HG02884 (cell line): Measurements from ENCODE around the gene DNAJB8.

Experiments
- ATAC-seq: cut with Tn5 transposase; IDR thresholded peaks from one replicate; pipeline ENCODE4 v1.9.1; 2021; ENCODE audit warnings: mild to moderate bottlenecking, moderate library complexity; ENCODE audit not compliant: unreplicated experiment

The DNAJB8 gene

GRCh38 chr3:128483657-128484403, 17.1 kb upstream of the DNAJB8 start:
- ATAC-seq: no peak

- ATAC-seq: no peak
These were observed 16.3 kb upstream of the DNAJB8 start for GRCh38 chr3:128482666-128483656.

- no peak for ATAC-seq
These were observed 15.5 kb upstream of the DNAJB8 start for GRCh38 chr3:128482175-128482574.

- no peak for ATAC-seq
These were observed 14.8 kb upstream of the DNAJB8 start for GRCh38 chr3:128481438-128481942.

GRCh38 chr3:128480717-128481437, 14.2 kb upstream of the DNAJB8 start:
- no peak for ATAC-seq

- no peak for ATAC-seq
These were observed 13.6 kb upstream of the DNAJB8 start for GRCh38 chr3:128480278-128480677.

- no peak for ATAC-seq
These were observed 12.9 kb upstream of the DNAJB8 start for GRCh38 chr3:128479558-128480086.

- ATAC-seq: no peak
These were observed 12.2 kb upstream of the DNAJB8 start for GRCh38 chr3:128478576-128479506.

- ATAC-seq: no peak
These were observed 10.0 kb upstream of the DNAJB8 start for GRCh38 chr3:128476659-128477058.

- ATAC-seq: no peak
These were observed 8.7 kb upstream of the DNAJB8 start for GRCh38 chr3:128475355-128475754.

- no peak for ATAC-seq
These were observed 7.0 kb upstream of the DNAJB8 start for GRCh38 chr3:128473737-128474136.

GRCh38 chr3:128473180-128473519, 6.5 kb upstream of the DNAJB8 start:
- ATAC-seq: no peak

- ATAC-seq: no peak
These were observed 5.9 kb upstream of the DNAJB8 start for GRCh38 chr3:128472449-128473179.

GRCh38 chr3:128471720-128472119, 5.0 kb upstream of the DNAJB8 start:
- no peak for ATAC-seq

GRCh38 chr3:128471110-128471509, 4.4 kb upstream of the DNAJB8 start:
- no peak for ATAC-seq

- ATAC-seq: no peak
These were observed 3.6 kb upstream of the DNAJB8 start for GRCh38 chr3:128470134-128470899.

GRCh38 chr3:128469556-128469955, 2.9 kb upstream of the DNAJB8 start:
- no peak for ATAC-seq

GRCh38 chr3:128468791-128469527, 2.3 kb upstream of the DNAJB8 start:
- ATAC-seq: no peak
